Measurements from ENCODE around the gene GLRA1. TPM values are rescaled to one million over a fixed set of nuclear protein-coding genes. Genes with fewer than 3 reads are reported as not detected.

Gene GLRA1
- total RNA-seq, 1 donor from 2014 or later = not detected

DNA sequence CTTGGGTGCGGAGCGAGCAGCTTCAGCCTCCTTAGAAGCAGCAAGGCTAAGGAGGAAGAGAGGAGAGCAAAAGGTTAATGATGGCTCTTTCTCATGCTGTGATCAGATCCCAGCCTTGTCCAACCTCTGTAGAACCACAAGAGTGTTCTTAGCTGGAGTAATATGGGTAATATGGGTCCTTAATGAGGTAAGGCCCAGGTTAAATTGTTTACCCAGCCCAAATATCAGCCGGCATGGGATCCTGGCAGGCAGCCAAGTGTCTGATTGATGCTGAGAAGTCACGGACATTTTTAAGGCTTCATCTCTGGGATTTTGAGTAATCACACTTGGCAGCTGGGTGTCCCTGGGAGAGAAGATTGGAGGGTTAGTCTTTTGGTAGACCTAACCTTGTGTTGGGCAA lies 32.3 kb downstream of the GLRA1 start:
- DNase-seq (ENCODE audit: low read depth) (no peak), FAIRE-seq (no peak)
- no peaks in the 10 kb centered on the region for H3K36me3 ChIP-seq (ENCODE audit: control insufficient read depth, insufficient read depth, low read length)
- TF ChIP-seq, protein P1, sequence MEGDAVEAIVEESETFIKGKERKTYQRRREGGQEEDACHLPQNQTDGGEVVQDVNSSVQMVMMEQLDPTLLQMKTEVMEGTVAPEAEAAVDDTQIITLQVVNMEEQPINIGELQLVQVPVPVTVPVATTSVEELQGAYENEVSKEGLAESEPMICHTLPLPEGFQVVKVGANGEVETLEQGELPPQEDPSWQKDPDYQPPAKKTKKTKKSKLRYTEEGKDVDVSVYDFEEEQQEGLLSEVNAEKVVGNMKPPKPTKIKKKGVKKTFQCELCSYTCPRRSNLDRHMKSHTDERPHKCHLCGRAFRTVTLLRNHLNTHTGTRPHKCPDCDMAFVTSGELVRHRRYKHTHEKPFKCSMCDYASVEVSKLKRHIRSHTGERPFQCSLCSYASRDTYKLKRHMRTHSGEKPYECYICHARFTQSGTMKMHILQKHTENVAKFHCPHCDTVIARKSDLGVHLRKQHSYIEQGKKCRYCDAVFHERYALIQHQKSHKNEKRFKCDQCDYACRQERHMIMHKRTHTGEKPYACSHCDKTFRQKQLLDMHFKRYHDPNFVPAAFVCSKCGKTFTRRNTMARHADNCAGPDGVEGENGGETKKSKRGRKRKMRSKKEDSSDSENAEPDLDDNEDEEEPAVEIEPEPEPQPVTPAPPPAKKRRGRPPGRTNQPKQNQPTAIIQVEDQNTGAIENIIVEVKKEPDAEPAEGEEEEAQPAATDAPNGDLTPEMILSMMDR (IDR thresholded peaks at IDR 0.05; ENCODE audit: insufficient read depth, low read length, severe bottlenecking) = no peak
- H3K27me3 ChIP-seq (ENCODE audit: control insufficient read depth, insufficient read depth, low read length) = no peaks in the 10 kb centered on the region
- no peak overlapping the region for H3K4me3 ChIP-seq (ENCODE audit: low read depth, low read length)

DNA sequence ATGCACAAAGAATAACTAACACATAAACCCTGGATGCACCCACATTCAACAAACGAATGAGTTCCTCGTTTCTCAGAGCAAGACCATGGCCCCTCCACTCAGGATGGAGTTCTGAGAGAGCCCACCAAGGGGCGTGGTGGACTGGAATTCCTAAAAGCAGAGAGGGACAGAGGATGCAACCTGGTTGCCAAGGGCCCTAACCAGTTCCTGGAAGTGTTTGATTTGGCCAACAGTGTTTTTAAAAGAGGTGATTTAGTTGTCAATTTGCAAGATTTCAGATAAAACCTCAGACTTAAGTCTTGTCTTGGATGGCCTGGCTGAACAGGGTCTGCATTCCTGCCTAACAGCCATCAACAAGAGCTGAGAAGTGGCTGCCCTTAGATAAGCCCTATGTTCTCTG lies 34.4 kb downstream of the GLRA1 start:
- Histone ChIP-seq H3K27me3 (ENCODE audit: control insufficient read depth, insufficient read depth, low read length) (no peaks in the 10 kb centered on the region), H3K36me3 (ENCODE audit: control insufficient read depth, insufficient read depth, low read length) (no peaks in the 10 kb centered on the region), H3K4me3 (ENCODE audit: low read depth, low read length) (no peak overlapping the region)
- DNase-seq (ENCODE audit: low read depth) (no peak), FAIRE-seq (no peak)
- TF ChIP-seq, protein P1 (IDR thresholded peaks at IDR 0.05; ENCODE audit: insufficient read depth, low read length, severe bottlenecking) = no peak

DNA sequence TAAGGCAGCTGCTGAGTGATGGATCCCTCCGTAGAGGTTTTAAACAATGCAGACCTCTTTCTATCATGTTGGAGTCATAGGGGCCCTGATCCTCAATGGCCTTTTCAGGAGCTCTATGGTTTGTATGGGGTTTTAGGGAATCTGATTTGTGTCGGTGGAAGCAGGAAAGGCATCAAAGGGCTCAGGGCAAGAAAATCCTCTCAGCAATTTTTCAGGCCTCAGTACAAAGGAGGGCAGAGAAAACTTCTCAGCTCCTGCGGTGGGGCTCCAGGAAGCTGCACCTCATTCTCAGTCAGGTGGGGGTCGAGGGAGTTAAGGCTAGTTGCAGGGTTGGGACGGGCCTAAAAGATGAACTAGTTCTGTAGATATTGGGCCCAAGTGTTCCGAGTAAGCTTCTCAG lies 35.0 kb downstream of the GLRA1 start:
- TF ChIP-seq, protein P1 (IDR thresholded peaks at IDR 0.05; ENCODE audit: insufficient read depth, low read length, severe bottlenecking) = no peak

DNA sequence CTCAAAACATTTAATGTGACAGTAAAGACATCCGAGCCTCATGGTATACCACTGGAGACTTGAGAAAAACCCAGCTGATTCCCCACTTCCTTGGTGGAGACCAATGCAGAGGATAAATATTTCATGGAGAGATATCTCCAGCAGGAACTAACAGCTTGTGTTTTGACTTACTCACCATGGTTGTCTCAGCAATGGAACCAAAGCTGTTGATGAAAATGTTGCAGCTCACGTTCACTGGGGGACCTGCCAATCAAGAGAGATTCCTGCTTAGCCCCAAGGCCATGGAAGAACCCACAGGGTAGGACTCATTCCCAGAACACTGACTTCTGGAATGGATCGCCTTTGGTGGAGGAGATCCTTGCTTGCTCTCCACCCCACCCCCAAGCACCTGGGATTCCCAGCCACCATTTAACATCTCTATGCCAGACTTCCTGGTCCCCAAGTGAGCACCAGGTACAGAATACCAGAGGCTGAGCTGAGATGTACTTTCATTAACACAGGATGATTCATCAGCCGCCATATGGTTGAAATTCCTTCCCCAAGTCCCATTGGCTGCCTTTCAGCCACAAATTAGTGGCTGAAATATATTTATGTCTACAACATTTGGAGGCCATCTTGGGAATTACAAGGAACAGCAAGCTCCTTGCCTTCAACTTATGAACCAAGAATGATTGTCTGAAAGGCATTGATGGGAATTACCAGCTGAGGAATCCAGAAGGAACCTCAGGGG lies 37.9 kb downstream of the GLRA1 start:
- no peak for FAIRE-seq
- H3K36me3 ChIP-seq (ENCODE audit: control insufficient read depth, insufficient read depth, low read length) = no peaks in the 10 kb centered on the region
- H3K4me3 ChIP-seq (ENCODE audit: low read depth, low read length) = no peak overlapping the region
- H3K27me3 ChIP-seq (ENCODE audit: control insufficient read depth, insufficient read depth, low read length) = no peaks in the 10 kb centered on the region
- DNase-seq (ENCODE audit: low read depth) = peak; percentile 5
- TF ChIP-seq, protein P1 (IDR thresholded peaks at IDR 0.05; ENCODE audit: insufficient read depth, low read length, severe bottlenecking) = no peak

More for the DNA sequence above, 35.0 kb downstream of the GLRA1 start:
- FAIRE-seq (no peak), DNase-seq (ENCODE audit: low read depth) (no peak)
- Histone ChIP-seq H3K36me3 (ENCODE audit: control insufficient read depth, insufficient read depth, low read length) (no peaks in the 10 kb centered on the region), H3K27me3 (ENCODE audit: control insufficient read depth, insufficient read depth, low read length) (no peaks in the 10 kb centered on the region), H3K4me3 (ENCODE audit: low read depth, low read length) (no peak overlapping the region)

DNA sequence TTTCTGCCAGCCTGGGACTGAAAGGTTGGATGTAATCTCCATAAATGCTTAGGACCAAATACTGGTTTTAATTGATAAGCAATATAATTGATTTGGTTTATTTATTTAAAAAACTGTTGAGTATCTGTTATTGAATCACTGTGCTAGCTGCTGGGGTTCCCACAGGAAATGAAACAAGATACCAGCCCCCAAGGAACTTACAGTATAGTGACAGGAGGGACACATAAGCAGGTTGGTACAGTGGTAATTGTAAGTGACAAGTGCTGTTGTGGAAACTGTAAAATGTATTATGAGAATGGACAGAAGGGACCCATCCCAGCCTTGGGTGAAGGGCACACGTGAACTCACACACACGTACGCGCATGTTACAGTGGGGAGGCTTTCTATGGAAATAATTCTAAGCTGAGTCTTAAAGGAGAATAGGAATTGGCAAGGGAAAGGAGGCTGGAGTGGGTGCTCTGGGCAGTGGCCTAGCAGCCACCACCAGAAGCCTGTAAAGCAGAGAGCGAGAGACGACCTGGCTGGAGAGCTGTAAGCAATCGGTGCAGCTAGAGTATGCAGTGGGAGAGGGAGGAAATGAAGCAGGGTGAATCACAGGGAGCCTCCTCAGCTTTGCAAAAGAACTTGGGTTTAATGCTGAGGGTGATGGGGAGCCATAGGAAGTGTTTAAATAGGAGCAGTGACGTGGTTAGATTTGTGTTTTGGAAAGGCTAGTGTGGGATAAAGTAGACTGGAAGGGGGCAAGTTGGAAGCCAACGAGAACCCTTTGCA lies 39.3 kb downstream of the GLRA1 start:
- Histone ChIP-seq H3K36me3 (ENCODE audit: control insufficient read depth, insufficient read depth, low read length) (no peaks in the 10 kb centered on the region), H3K27me3 (ENCODE audit: control insufficient read depth, insufficient read depth, low read length) (no peaks in the 10 kb centered on the region), H3K4me3 (ENCODE audit: low read depth, low read length) (no peak overlapping the region)
- TF ChIP-seq, protein P1 (IDR thresholded peaks at IDR 0.05; ENCODE audit: insufficient read depth, low read length, severe bottlenecking) = no peak
- DNase-seq (ENCODE audit: low read depth) (no peak), FAIRE-seq (no peak)
